HEK293T (cell line): ENCODE measurements around the gene SPATA20.

Source experiments
- ARNT ChIP-seq: fragments of 450-650 bp; IDR thresholded peaks from 2 replicates; pipeline ENCODE4 v1.6.1; 2017; ENCODE audit warnings: mild to moderate bottlenecking
- BHLHE40 ChIP-seq: fragments of 450-650 bp; IDR thresholded peaks from 2 replicates; pipeline ENCODE4 v1.6.1; 2016; ENCODE audit warnings: mild to moderate bottlenecking, moderate library complexity, borderline replicate concordance
- FOXA1 ChIP-seq: fragments of 450-650 bp; IDR thresholded peaks from 2 replicates; pipeline ENCODE4 v1.6.1; 2016; ENCODE audit warnings: mild to moderate bottlenecking
- FOXM1 ChIP-seq: fragments of 450-650 bp; IDR thresholded peaks from 2 replicates; pipeline ENCODE4 v1.6.1; 2017; ENCODE audit warnings: mild to moderate bottlenecking, borderline replicate concordance
- HDGF ChIP-seq: fragments of 450-650 bp; IDR thresholded peaks from 2 replicates; pipeline ENCODE4 v1.6.1; 2017; ENCODE audit warnings: antibody characterized with exemption, borderline replicate concordance
- NFRKB ChIP-seq: fragments of 450-650 bp; IDR thresholded peaks from 2 replicates; pipeline ENCODE4 v1.6.1; 2016; ENCODE audit warnings: mild to moderate bottlenecking, moderate library complexity
- SP1 ChIP-seq: fragments of 450-650 bp; IDR thresholded peaks from 2 replicates; pipeline ENCODE4 v1.6.1; 2017
- SUZ12 ChIP-seq: fragments of 450-650 bp; IDR thresholded peaks from 2 replicates; pipeline ENCODE4 v1.6.1; 2016; ENCODE audit warnings: mild to moderate bottlenecking
- TARDBP ChIP-seq: fragments of 450-650 bp; IDR thresholded peaks from 2 replicates; pipeline ENCODE4 v1.6.1; 2016
- ZNF384 ChIP-seq: fragments of 450-650 bp; IDR thresholded peaks from 2 replicates; pipeline ENCODE4 v1.6.1; 2016

DNA sequence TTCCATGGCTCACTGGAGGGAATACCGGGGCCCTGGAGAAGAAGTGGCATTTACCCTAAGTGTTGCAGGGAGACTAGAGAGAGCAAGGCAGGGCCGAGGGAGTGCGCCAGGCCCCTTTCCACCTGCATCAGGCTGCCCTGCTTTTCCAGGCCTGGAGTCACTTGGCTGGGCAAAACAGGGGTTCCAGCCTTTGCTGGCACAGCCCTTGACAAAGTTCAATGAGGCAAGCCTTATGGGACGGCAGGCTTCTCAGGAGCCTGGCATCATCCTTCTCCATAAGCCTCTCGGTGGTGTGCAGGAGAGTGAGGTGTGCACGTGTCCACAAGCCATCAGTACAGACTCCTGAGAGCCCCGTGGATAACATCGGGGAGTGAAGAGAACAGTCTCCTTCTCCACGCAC is 40.6 kb downstream of the SPATA20 start:
- TF ChIP-seq FOXM1 (no peak), SUZ12 (no peak), SP1 (no peak), HDGF (no peak), BHLHE40 (no peak), TARDBP (no peak), ARNT (no peak), NFRKB (no peak), FOXA1 (no peak), ZNF384 (no peak)
